SK-N-MC (cell line): Measurements from ENCODE around the gene ANO6.

Source experiments
- EZH2 ChIP-seq: fragments of 200-600 bp; sonication (generic); IDR thresholded peaks from one replicate; pipeline ENCODE4 v1.6.1; 2017; ENCODE audit warnings: antibody characterized with exemption
- FOXP2 ChIP-seq: optimal IDR thresholded peaks from 2 replicates; pipeline ENCODE3; 2011; ENCODE audit warnings: mild to moderate bottlenecking, moderate library complexity; ENCODE audit not compliant: insufficient read depth; ENCODE audit errors: extremely low read length, control extremely low read depth

DNA sequence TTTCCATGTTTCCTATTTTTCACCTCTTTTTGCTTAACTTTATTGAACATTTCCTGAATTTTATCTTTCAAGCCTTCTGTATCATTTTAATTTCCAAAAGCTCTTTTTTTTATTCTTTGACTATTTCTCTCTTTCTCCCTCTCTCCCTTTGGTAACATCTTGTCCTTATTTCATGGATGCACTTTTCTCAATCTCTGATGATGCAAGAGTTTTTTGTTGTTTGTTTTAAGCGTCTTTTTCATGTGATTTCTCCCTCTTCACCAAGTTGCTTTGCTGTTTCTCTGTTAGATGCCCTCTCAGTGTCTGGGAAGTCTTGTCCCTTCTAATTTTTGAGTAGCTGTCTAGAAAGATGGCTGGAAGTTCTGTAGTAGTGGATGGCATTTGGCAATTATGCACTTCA lies 62.6 kb downstream of the ANO6 start:
- TF ChIP-seq EZH2 (no peak), FOXP2 (no peak)
